Skin epidermis (tissue), 12 donors: Measurements from ENCODE around the gene OLFM1.

Experiments used
- H3K27ac ChIP-seq, 21 experiments: fragments of 200-600 bp; sonication (generic) in 11 of 21; one replicate each; pipeline ENCODE4 v1.5.0; 2020; ENCODE audit warnings: mild to moderate bottlenecking in 3 of 21, inconsistent platforms in 2 of 21, moderate library complexity in 2 of 21
- H3K4me3 ChIP-seq, 7 experiments: fragments of 200-600 bp; sonication (generic) in 2 of 7; one replicate each; pipeline ENCODE4 v1.5.0; 2020; ENCODE audit warnings: inconsistent platforms in 2 of 7, mild to moderate bottlenecking in 2 of 7, moderate library complexity in 1 of 7

OLFM1 gene

GRCh38 chr9:135085830-135086546, 1.5 kb upstream of the OLFM1 start:
- Histone ChIP-seq H3K27ac (no peak overlapping the region), H3K4me3 (peak overlapping the region in 1 of 7 experiments; percentile 44)

GRCh38 chr9:135086597-135087488, 625 bp upstream of the OLFM1 start:
- Histone ChIP-seq H3K27ac (no peak overlapping the region), H3K4me3 (peak overlapping the region in 2 of 7 experiments; percentile 13 to 44)

GRCh38 chr9:135087899-135088347, 455 bp downstream of the OLFM1 start:
- Histone ChIP-seq H3K27ac (peak overlapping the region in 1 of 21 experiments; percentile 47), H3K4me3 (peak overlapping the region; percentile 10 to 44 (median 26))

DNA sequence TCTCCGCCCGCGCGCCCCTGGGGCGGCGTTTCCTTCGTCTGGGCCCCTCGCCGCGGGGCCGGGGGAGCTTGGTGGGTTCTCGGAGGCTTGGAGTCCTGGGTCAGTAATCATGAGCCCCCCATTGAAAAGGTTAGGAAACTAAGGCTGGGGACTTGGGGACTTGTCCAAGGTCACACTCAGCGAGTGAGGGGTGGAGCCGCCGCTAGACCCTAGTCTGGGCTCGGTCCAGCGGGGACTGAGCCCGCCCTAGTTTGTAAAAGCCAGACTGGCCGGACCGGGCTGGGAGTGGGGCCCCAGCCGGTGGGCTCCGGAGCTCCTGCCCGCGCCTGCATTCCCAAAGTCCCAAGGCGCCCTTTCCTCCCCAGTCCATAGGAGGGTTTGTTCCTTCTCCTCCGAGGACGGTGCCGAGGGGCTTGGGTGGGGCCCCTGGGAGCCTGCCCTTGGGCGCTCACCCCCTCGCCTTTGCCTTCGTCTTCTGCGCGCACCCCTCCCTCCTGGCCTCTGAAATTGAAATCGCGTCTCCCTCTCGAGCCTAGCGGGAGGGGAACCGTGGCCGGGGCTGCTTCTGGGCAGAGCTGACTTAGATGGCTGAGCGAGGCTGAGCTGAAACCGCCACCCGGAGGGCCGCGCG, 995 bp downstream of the OLFM1 start:
- Histone ChIP-seq H3K27ac (peak overlapping the region in 1 of 21 experiments; percentile 14), H3K4me3 (peak overlapping the region; percentile 10 to 44 (median 26))

- H3K4me3 ChIP-seq: peak overlapping the region in 6 of 7 experiments; percentile 3 to 44 (median 26)
Measured at GRCh38 chr9:135088979-135089847, 1.7 kb downstream of the OLFM1 start.

DNA sequence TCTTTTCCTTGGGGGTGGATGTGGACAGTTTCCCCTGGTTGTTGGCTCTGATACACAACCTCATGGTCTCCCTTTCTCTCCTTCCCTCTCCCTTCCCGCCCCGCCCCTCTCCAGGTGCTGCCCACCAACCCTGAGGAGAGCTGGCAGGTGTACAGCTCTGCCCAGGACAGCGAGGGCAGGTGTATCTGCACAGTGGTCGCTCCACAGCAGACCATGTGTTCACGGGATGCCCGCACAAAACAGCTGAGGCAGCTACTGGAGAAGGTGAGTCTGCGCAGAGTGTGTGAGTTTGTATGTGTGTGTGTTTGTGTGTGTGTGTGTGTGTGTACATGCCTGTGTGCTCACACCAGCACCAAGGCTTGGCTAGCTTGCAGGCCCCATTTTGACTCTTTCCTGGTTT, 2.6 kb downstream of the OLFM1 start:
- Histone ChIP-seq H3K27ac (no peak overlapping the region), H3K4me3 (no peak overlapping the region)

More at GRCh38 chr9:135088979-135089847, 1.7 kb downstream of the OLFM1 start:
- H3K27ac ChIP-seq: peak overlapping the region in 1 of 21 experiments; percentile 14

- Histone ChIP-seq H3K4me3 (no peak overlapping the region), H3K27ac (no peak overlapping the region)
Measured at GRCh38 chr9:135090547-135090946, 3.1 kb downstream of the OLFM1 start.

GRCh38 chr9:135091545-135091944, 4.1 kb downstream of the OLFM1 start:
- Histone ChIP-seq H3K4me3 (no peak overlapping the region), H3K27ac (no peak overlapping the region)

- H3K27ac ChIP-seq: no peak overlapping the region
- no peak overlapping the region for H3K4me3 ChIP-seq
Measured at GRCh38 chr9:135093111-135093510, 5.6 kb downstream of the OLFM1 start.

DNA sequence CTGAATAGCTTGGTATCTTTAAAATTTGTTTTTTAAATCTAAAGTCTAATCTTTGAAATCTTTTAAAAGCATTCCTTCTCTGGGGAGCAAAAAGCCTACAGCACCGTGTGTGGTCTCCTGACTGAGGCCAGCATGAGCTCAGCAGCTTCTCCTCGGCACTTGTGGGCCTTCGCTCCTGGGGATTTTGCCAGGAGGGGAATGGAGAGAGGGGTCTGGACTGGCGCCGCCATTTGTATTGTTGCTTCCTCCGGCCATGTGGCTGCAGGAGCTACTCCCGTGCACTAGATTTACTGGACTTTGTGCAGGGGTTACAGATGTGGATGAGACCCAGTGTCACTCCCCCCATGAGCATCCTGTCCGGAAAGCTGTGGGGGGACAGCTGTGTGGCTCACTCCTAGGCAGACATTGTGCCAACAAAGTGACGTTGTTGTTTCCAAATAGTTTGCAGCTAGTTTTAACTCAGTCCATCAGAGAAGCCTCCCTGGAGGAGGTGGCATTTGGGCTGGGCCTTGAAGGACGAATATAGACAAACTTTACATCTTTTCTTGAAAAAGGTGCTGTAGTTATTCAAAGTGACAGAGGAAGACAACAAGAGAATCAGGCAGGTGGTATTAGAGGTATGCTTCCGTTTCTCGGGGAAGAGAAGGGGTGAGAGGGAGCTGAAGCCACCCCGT, 6.6 kb downstream of the OLFM1 start:
- Histone ChIP-seq H3K27ac (no peak overlapping the region), H3K4me3 (no peak overlapping the region)

DNA sequence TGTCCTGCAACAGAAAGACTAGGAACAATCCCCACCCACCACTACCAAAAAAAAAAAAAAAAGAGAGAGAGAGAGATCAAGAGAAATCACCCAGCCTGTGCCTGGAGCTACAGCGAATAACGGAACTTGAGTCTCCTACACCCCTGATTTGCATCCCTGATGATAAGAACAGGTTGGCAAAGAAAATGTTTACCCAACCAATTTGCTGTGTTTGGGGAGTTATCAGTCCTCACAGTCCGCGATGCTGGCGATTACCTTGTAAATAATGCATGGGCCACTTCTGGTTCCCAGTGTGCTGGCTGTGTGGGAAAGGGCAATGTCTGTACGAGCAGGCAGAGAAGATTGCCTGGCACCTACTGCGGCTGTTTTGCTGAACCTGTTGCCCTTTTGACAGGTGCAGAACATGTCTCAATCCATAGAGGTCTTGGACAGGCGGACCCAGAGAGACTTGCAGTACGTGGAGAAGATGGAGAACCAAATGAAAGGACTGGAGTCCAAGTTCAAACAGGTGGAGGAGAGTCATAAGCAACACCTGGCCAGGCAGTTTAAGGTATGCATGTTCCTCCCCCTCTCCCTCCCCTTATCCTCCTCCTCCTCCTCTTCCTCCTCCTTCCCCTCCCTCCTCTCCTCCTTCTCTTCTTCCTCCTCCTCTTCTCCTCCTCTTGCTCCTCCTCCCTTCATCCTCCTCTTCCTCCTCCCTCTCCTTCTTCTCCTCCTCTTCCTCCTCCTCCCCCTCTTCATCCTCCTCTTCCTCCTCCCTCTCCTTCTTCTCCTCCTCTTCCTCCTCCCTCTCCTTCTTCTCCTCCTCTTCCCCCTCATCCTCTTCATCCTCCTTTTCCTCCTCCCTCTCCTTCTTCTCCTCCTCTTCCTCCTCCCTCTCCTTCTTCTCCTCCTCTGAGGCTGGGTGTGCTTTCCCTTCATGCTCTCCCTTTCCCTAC, 8.3 kb downstream of the OLFM1 start:
- H3K27ac ChIP-seq: no peak overlapping the region
- no peak overlapping the region for H3K4me3 ChIP-seq

DNA sequence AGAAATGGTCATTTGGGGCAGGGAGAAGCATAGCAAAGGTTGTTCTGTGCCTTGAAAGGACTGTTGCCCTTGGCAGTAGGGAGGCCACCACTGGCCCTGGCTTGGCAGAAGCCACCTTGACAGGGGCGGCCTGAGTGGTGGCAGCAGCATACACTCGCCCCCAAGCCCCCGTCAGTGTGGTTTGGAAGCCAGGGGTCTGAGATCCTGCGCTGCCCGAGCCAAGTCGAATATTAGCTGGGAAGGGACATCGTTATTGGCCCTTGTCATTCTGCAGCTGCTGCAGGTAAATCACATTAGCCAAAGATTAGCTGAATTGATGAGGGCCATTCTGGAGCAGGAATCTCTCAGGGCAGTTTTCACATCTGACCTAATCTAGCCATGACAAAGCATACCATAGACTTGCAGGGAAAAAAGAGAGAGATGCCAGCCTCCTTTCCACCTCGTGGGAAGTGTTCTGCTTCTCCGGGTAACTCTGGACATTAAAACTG, 9.0 kb downstream of the OLFM1 start:
- no peak overlapping the region for H3K4me3 ChIP-seq
- no peak overlapping the region for H3K27ac ChIP-seq

GRCh38 chr9:135098400-135099105, 11.1 kb downstream of the OLFM1 start:
- no peak overlapping the region for H3K4me3 ChIP-seq
- H3K27ac ChIP-seq: no peak overlapping the region

- H3K27ac ChIP-seq: no peak overlapping the region
Measured at GRCh38 chr9:135099574-135099973, 12.1 kb downstream of the OLFM1 start.

DNA sequence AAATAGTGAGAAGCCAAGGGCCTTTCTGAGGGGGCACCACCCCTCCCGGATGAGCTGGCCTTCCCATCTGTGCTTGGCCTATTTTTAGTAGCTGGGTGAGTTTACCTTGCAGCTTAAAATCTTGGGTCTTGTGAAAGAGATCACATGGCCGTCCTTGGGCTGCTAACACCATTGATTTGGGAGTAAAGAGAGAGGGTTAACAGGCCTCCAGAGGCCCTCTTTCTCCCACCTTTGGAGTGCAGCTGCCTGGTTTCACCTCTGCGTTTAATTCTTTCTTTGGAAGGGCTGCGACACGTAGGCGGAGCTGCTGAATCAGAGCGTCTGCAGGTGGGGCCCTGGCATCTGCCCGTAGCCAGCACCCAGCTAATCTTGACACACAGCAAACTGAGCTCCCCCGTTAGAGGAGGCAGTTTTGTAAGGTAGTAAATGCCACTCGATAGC, 12.8 kb downstream of the OLFM1 start:
- Histone ChIP-seq H3K4me3 (no peak overlapping the region), H3K27ac (no peak overlapping the region)

More at GRCh38 chr9:135099574-135099973, 12.1 kb downstream of the OLFM1 start:
- H3K4me3 ChIP-seq: no peak overlapping the region

GRCh38 chr9:135100725-135101410, 13.4 kb downstream of the OLFM1 start:
- Histone ChIP-seq H3K4me3 (no peak overlapping the region), H3K27ac (no peak overlapping the region)
